Right forelimb (tissue), 1 donor: Measurements from ENCODE around the gene GMPPB.
"Not testable (repeated sequence)": the region's sequence is repeated elsewhere in the genome, so short reads cannot be mapped to it uniquely, and the experiment has no call there.

ENCODE experiments used
- DNase-seq: peaks from one replicate; pipeline ENCODE4 v3.0.0-alpha.2; 2018

GMPPB gene

GRCh38 chr3:49712631-49713317, 11.0 kb downstream of the GMPPB start:
- DNase-seq: no peak

GRCh38 chr3:49712166-49712565, 11.6 kb downstream of the GMPPB start:
- DNase-seq: no peak

GRCh38 chr3:49711489-49711888, 12.3 kb downstream of the GMPPB start:
- DNase-seq: no peak

GRCh38 chr3:49709852-49710251, 13.9 kb downstream of the GMPPB start:
- no peak for DNase-seq

- no peak for DNase-seq
These were observed 16.7 kb downstream of the GMPPB start for GRCh38 chr3:49707113-49707480.

GRCh38 chr3:49706456-49707112, 17.2 kb downstream of the GMPPB start:
- no peak for DNase-seq

GRCh38 chr3:49705390-49705960, 18.3 kb downstream of the GMPPB start:
- DNase-seq: no peak

GRCh38 chr3:49704629-49705028, 19.1 kb downstream of the GMPPB start:
- DNase-seq: no peak

GRCh38 chr3:49703956-49704355, 19.8 kb downstream of the GMPPB start:
- no peak for DNase-seq

GRCh38 chr3:49703443-49703927, 20.3 kb downstream of the GMPPB start:
- no peak for DNase-seq

GRCh38 chr3:49702672-49703071, 21.1 kb downstream of the GMPPB start:
- DNase-seq: no peak

GRCh38 chr3:49701388-49702077, 22.2 kb downstream of the GMPPB start:
- no peak for DNase-seq

GRCh38 chr3:49700453-49701128, 23.2 kb downstream of the GMPPB start:
- no peak for DNase-seq

GRCh38 chr3:49700014-49700413, 23.7 kb downstream of the GMPPB start:
- DNase-seq: no peak

- DNase-seq: no peak
These were observed 24.3 kb downstream of the GMPPB start for GRCh38 chr3:49699281-49699979.

GRCh38 chr3:49695350-49696015, 28.3 kb downstream of the GMPPB start:
- not testable (repeated sequence) for DNase-seq

- not testable (repeated sequence) for DNase-seq
These were observed 29.2 kb downstream of the GMPPB start for GRCh38 chr3:49694409-49695070.

- not testable (repeated sequence) for DNase-seq
These were observed 32.3 kb downstream of the GMPPB start for GRCh38 chr3:49691481-49691880.

- DNase-seq: not testable (repeated sequence)
These were observed 32.9 kb downstream of the GMPPB start for GRCh38 chr3:49690856-49691255.

- DNase-seq: not testable (repeated sequence)
These were observed 33.7 kb downstream of the GMPPB start for GRCh38 chr3:49689908-49690624.
